Ovary (tissue), 9 donors: Measurements from ENCODE around the gene TOMM70. TPM values are rescaled to one million over a fixed set of nuclear protein-coding genes. Genes with fewer than 3 reads are reported as not detected.

Source experiments
- DNase-seq, 5 donors: peaks; one replicate each; pipeline ENCODE4 v3.0.0-alpha.2; 2019 to 2020
- H3K27ac ChIP-seq, 2 donors: fragments of 200-600 bp; one replicate each; pipeline versions ENCODE4 v1.5.1 to v1.8.0; 2019 to 2022
- H3K27me3 ChIP-seq: fragments of 200-600 bp; one replicate; pipeline ENCODE4 v1.8.0; 2022
- H3K36me3 ChIP-seq: fragments of 200-600 bp; sonication (generic); one replicate; pipeline ENCODE4 v1.5.1; 2019
- H3K4me1 ChIP-seq: one replicate; pipeline ENCODE4 v1.8.1; 2013; ENCODE audit warnings: mild to moderate bottlenecking, moderate library complexity; ENCODE audit not compliant: insufficient read depth
- H3K4me3 ChIP-seq: fragments of 200-600 bp; sonication (generic); one replicate; pipeline ENCODE4 v1.5.1; 2017
- H3K9me3 ChIP-seq, 2 donors: fragments of 200-600 bp in 1 of 2; sonication (generic) in 1 of 2; one replicate each; pipeline versions ENCODE4 v1.5.1 to v1.8.1; 2013 to 2019; ENCODE audit warnings: mild to moderate bottlenecking in 1 of 2, moderate library complexity in 1 of 2
- CTCF ChIP-seq, 3 donors: fragments of 450-650 bp in 2 of 3; fragments of 200-600 bp in 1 of 3; IDR thresholded peaks; one replicate each; pipeline versions ENCODE4 v1.5.1 to v1.8.0; 2016 to 2022; ENCODE audit warnings: antibody characterized with exemption in 3 of 3, mild to moderate bottlenecking in 1 of 3
- EP300 ChIP-seq: sonication (generic); formaldehyde crosslinking; IDR thresholded peaks from one replicate; pipeline ENCODE4 v1.6.1; 2017; ENCODE audit warnings: antibody characterized with exemption
- POLR2A ChIP-seq: fragments of 450-650 bp; IDR thresholded peaks from one replicate; pipeline ENCODE4 v1.6.1; 2017; ENCODE audit warnings: antibody characterized with exemption, mild to moderate bottlenecking, moderate library complexity
- WGBS, 3 donors: extraction: QIAGEN DNeasy Blood & Tissue Kit in 1 of 3; methylation state at CpG; one replicate each; pipeline versions ENCODE4 v1.1.5 to v1.1.7; 2013 to 2017; 5-methylcytosine and 5-hydroxymethylcytosine counted together
- intact Hi-C, 4 donors: fragments of 100-400 bp; cut with DNase I; formaldehyde crosslinking; loops; one replicate each; pipeline versions ENCODE4 v1.11.0 to v1.15.1; 2022 to 2023
- polyA plus RNA-seq, 2 donors: library from polyadenylated mRNA; stranded (reverse); fragments of 200-250 nt in 1 of 2; fragments of 350-450 nt in 1 of 2; fragmentation: Illumina TruSeq in 1 of 2; extraction: RNeasy Lipid Tissue Mini Kit (QIAGEN cat#74804) in 1 of 2; gene quantifications; one replicate each; pipeline ENCODE4 v1.2.3, GENCODE V29; 2013 to 2014
- total RNA-seq, 7 donors: library from RNA; depleted of rRNA in 2 of 7; stranded (reverse); fragments of >200 nt in 2 of 7; fragmentation: NEBNext Ultra II Directional in 3 of 7; extraction: Animal tissue kit (Norgen Biotek cat#: 25700) in 3 of 7; gene quantifications; one replicate each; pipeline versions ENCODE4 v1.1.0 to v1.2.4, GENCODE V29; 2016 to 2023
- donor health status: DM: no; HTN: no; CAD: no; lungs with moderate emphysema.
- donor health status: DM: no; HTN: no; CAD: no.
- donor health status: Bipolar disorder and iron deficiency.
- donor health status: DM: yes; HTN: yes; CAD: no.
- donor health status: DM: no; HTN: no; CAD: no.
- donor health status: DM: yes; HTN: yes; CAD: no.

TOMM70 gene
- total and polyA plus RNA-seq, 9 donors: 24.7 to 53.6 (median 37.3) TPM

DNA sequence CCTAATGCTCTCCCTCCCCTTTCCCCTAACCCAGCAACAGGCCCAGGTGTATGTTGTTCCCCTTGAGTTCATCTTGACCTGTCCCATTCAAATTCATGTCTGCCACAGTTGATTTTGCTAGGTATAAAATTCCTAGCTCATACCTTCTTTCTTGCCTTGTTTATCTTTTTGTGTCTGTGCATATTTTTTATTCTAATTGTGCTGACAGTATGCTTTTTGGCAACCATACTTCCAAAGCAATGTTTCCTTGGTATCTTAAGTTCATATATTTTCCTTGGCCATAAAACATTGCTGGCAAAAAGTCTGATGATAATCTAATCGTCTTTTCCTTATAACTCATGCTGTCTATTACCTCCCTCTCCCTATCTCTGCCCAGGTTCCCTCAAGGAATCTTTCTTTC, 16.0 kb upstream of the TOMM70 start:
- TF ChIP-seq EP300 (no peak), POLR2A (no peak), CTCF (IDR thresholded peaks at IDR 0.05) (no peak)
- no peaks in the 10 kb centered on the region for H3K4me1 ChIP-seq
- H3K36me3 ChIP-seq: no peaks in the 10 kb centered on the region
- H3K4me3 ChIP-seq: no peak overlapping the region
- H3K27ac ChIP-seq: no peak overlapping the region
- no peak for DNase-seq
- H3K27me3 ChIP-seq: no peaks in the 10 kb centered on the region
- intact Hi-C loops: no loop called here
- WGBS, 3 donors: 42 to 73% (median 62%) methylated on average over 1 of the region's 1 CpG
- no peaks in the 10 kb centered on the region for H3K9me3 ChIP-seq

- intact Hi-C loops: no loop called here
- Histone ChIP-seq H3K27ac (no peak overlapping the region), H3K9me3 (no peaks in the 10 kb centered on the region), H3K4me1 (no peaks in the 10 kb centered on the region), H3K36me3 (no peaks in the 10 kb centered on the region), H3K27me3 (no peaks in the 10 kb centered on the region), H3K4me3 (no peak overlapping the region)
- TF ChIP-seq POLR2A (no peak), CTCF (IDR thresholded peaks at IDR 0.05) (no peak), EP300 (no peak)
- DNase-seq: no peak
Measured at GRCh38 chr3:100416176-100416575, 15.3 kb upstream of the TOMM70 start.

- no peak overlapping the region for H3K27ac ChIP-seq
- no peak overlapping the region for H3K4me3 ChIP-seq
- no peaks in the 10 kb centered on the region for H3K36me3 ChIP-seq
- H3K9me3 ChIP-seq: no peaks in the 10 kb centered on the region
- TF ChIP-seq CTCF (IDR thresholded peaks at IDR 0.05): no peak
- TF ChIP-seq EP300: no peak
- TF ChIP-seq POLR2A: no peak
- no peak for DNase-seq
- intact Hi-C loops: no loop called here
- H3K27me3 ChIP-seq: no peaks in the 10 kb centered on the region
- 83 to 92% (median 85%) methylated on average over 2 of the region's 2 CpGs for WGBS, 3 donors
- no peaks in the 10 kb centered on the region for H3K4me1 ChIP-seq
Measured at GRCh38 chr3:100413613-100414012, 12.7 kb upstream of the TOMM70 start.

GRCh38 chr3:100412912-100413590, 12.2 kb upstream of the TOMM70 start:
- no peak for DNase-seq
- no peaks in the 10 kb centered on the region for H3K36me3 ChIP-seq
- intact Hi-C loops: no loop called here

More at GRCh38 chr3:100412912-100413590, 12.2 kb upstream of the TOMM70 start:
- Histone ChIP-seq H3K9me3 (no peaks in the 10 kb centered on the region), H3K27ac (no peak overlapping the region), H3K27me3 (no peaks in the 10 kb centered on the region), H3K4me1 (no peaks in the 10 kb centered on the region), H3K4me3 (no peak overlapping the region)
- TF ChIP-seq CTCF (IDR thresholded peaks at IDR 0.05) (no peak), POLR2A (no peak), EP300 (no peak)
- 82 to 99% (median 97%) methylated on average over 4 of the region's 4 CpGs for WGBS, 3 donors
